ENCODE data around the gene OGG1.

The OGG1 gene

DNA sequence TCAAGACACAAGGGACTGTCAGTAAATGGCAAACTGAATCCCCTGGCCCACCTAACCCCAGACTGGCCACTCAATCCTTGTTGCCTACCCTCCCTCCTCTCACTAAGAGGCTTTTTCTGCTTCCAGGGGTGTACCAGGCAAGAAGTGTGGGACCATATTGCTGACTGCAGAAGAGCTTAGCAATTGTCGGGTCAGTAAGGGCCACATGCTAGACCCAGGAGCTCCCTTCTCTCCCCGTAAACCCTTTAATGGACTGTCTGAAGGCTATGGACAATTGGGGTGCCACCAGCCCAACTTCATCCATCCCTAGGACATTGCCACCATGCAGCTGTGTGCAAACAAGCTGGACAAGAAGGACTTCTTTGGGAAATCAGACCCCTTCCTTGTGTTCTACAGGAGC is 37.3 kb upstream of the OGG1 start:
- DNase-seq = no peak
- no peak overlapping the region for H2AK5ac ChIP-seq (ENCODE audit: low read length, severe bottlenecking)
- no peak overlapping the region for H2BK12ac ChIP-seq (ENCODE audit: low read length in 2 of 2)
- H3K27ac ChIP-seq (ENCODE audit: low read length, poor library complexity, severe bottlenecking) = no peak overlapping the region
- H2BK5ac ChIP-seq (ENCODE audit: low read depth, low read length, poor library complexity, severe bottlenecking) = no peak overlapping the region
- H3K9ac ChIP-seq (ENCODE audit: low read length) = no peak overlapping the region
- no peak overlapping the region for H2BK15ac ChIP-seq (ENCODE audit: low read depth, poor library complexity, severe bottlenecking)
- no peak overlapping the region for H3K4ac ChIP-seq (ENCODE audit: low read depth in 1 of 2, low read length in 2 of 2)
- no peak overlapping the region for H4K91ac ChIP-seq (ENCODE audit: low read length)
- no peak overlapping the region for H2BK120ac ChIP-seq (ENCODE audit: low read depth, low read length)
- no peak overlapping the region for H4K8ac ChIP-seq (ENCODE audit: low read length)
- no peak overlapping the region for H2AFZ ChIP-seq (ENCODE audit: low read depth, low read length)
- H3K79me1 ChIP-seq (replicated peaks; ENCODE audit: low read length, poor library complexity, severe bottlenecking) = no peaks in the 10 kb centered on the region
- no peaks in the 10 kb centered on the region for H3K36me3 ChIP-seq (ENCODE audit: control insufficient read depth in 1 of 2, insufficient read depth in 2 of 2, low read depth in 1 of 2, low read length in 2 of 2)
- H3K4me2 ChIP-seq (ENCODE audit: low read length, poor library complexity, severe bottlenecking) = no peak overlapping the region
- 74% methylated on average over 2 of the region's 2 CpGs for WGBS
- H3K4me3 ChIP-seq (ENCODE audit: insufficient read depth in 1 of 2, low read depth in 1 of 2, low read length in 2 of 2) = no peak overlapping the region
- peaks cover 24 to 27% of the 10 kb centered on the region in 2 experiments for H3K27me3 ChIP-seq (ENCODE audit: control insufficient read depth in 1 of 2, insufficient read depth in 1 of 2, low read length in 2 of 2)
- H3K14ac ChIP-seq (ENCODE audit: low read length in 2 of 2) = no peak overlapping the region
- no peak overlapping the region for H3K18ac ChIP-seq (ENCODE audit: low read depth in 1 of 2, low read length in 2 of 2)
- H3K9me3 ChIP-seq (ENCODE audit: control insufficient read depth, low read length) = no peaks in the 10 kb centered on the region
- H3K4me1 ChIP-seq (ENCODE audit: control insufficient read depth, insufficient read depth, low read depth, low read length) = no peaks in the 10 kb centered on the region
- no peak overlapping the region for H3K23ac ChIP-seq (ENCODE audit: low read length in 2 of 2)

DNA sequence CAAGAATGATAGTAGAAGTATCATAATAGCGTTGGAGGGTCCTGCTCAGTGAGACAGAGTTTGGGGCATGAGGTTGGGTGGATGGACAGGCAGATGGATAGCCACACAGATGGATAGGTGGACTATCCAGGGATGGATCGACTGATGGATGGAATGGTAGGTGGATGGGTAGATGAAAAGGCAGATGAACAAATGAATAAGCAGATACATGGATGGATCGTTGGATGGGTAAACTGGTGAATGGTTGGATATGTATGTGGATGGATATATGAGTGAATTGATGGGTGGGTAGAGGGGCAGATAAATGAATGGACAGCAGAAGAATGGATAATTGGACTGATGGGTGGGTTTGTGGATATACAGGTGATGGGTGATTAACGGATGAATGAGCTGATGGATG is 36.6 kb upstream of the OGG1 start:
- no peak overlapping the region for H2AK5ac ChIP-seq (ENCODE audit: low read length, severe bottlenecking)
- peaks cover 29 to 32% of the 10 kb centered on the region in 2 experiments for H3K27me3 ChIP-seq (ENCODE audit: control insufficient read depth in 1 of 2, insufficient read depth in 1 of 2, low read length in 2 of 2)
- H3K4ac ChIP-seq (ENCODE audit: low read depth in 1 of 2, low read length in 2 of 2) = no peak overlapping the region
- no peaks in the 10 kb centered on the region for H3K9me3 ChIP-seq (ENCODE audit: control insufficient read depth, low read length)
- H2BK12ac ChIP-seq (ENCODE audit: low read length in 2 of 2) = no peak overlapping the region
- H2BK15ac ChIP-seq (ENCODE audit: low read depth, poor library complexity, severe bottlenecking) = no peak overlapping the region
- peaks cover 1% of the 10 kb centered on the region for H3K4me1 ChIP-seq (ENCODE audit: control insufficient read depth, insufficient read depth, low read depth, low read length)
- 80% methylated on average over 4 of the region's 4 CpGs for WGBS
- H3K36me3 ChIP-seq (ENCODE audit: control insufficient read depth in 1 of 2, insufficient read depth in 2 of 2, low read depth in 1 of 2, low read length in 2 of 2) = no peaks in the 10 kb centered on the region
- DNase-seq = no peak
- H3K79me1 ChIP-seq (replicated peaks; ENCODE audit: low read length, poor library complexity, severe bottlenecking) = no peaks in the 10 kb centered on the region
- H3K4me3 ChIP-seq (ENCODE audit: insufficient read depth in 1 of 2, low read depth in 1 of 2, low read length in 2 of 2) = no peak overlapping the region
- H3K9ac ChIP-seq (ENCODE audit: low read length) = no peak overlapping the region
- H4K91ac ChIP-seq (ENCODE audit: low read length) = no peak overlapping the region
- H2BK120ac ChIP-seq (ENCODE audit: low read depth, low read length) = no peak overlapping the region
- H2AFZ ChIP-seq (ENCODE audit: low read depth, low read length) = no peak overlapping the region
- H3K4me2 ChIP-seq (ENCODE audit: low read length, poor library complexity, severe bottlenecking) = no peak overlapping the region
- no peak overlapping the region for H3K23ac ChIP-seq (ENCODE audit: low read length in 2 of 2)
- no peak overlapping the region for H3K27ac ChIP-seq (ENCODE audit: low read length, poor library complexity, severe bottlenecking)
- no peak overlapping the region for H3K18ac ChIP-seq (ENCODE audit: low read depth in 1 of 2, low read length in 2 of 2)
- H4K8ac ChIP-seq (ENCODE audit: low read length) = no peak overlapping the region
- no peak overlapping the region for H3K14ac ChIP-seq (ENCODE audit: low read length in 2 of 2)
- no peak overlapping the region for H2BK5ac ChIP-seq (ENCODE audit: low read depth, low read length, poor library complexity, severe bottlenecking)

DNA sequence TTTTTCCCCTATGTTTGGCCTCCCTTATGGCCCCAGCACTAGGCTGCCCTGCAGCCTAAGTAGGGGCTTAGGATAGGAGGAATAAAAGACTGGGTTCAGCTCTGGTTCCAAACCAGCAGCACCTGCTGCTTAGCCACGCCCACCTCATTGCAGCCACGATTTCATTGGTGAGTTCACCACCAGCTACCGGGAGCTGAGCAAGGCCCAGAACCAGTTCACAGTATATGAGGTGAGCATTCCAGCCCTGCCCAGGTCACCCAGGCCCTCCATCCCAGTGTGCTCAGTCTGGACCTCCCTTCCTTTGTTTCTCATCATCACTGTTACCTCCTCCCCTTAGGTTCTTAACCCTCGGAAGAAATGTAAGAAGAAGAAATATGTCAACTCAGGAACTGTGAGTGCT is 34.6 kb upstream of the OGG1 start:
- Histone ChIP-seq H3K14ac (ENCODE audit: low read length in 2 of 2) (no peak overlapping the region), H2AK5ac (ENCODE audit: low read length, severe bottlenecking) (no peak overlapping the region), H3K4me1 (ENCODE audit: control insufficient read depth, insufficient read depth, low read depth, low read length) (peaks cover 1% of the 10 kb centered on the region), H3K4me2 (ENCODE audit: low read length, poor library complexity, severe bottlenecking) (no peak overlapping the region), H3K4me3 (ENCODE audit: insufficient read depth in 1 of 2, low read depth in 1 of 2, low read length in 2 of 2) (no peak overlapping the region), H2BK5ac (ENCODE audit: low read depth, low read length, poor library complexity, severe bottlenecking) (no peak overlapping the region), H2BK12ac (ENCODE audit: low read length in 2 of 2) (no peak overlapping the region), H2AFZ (ENCODE audit: low read depth, low read length) (no peak overlapping the region), H3K4ac (ENCODE audit: low read depth in 1 of 2, low read length in 2 of 2) (no peak overlapping the region), H3K18ac (ENCODE audit: low read depth in 1 of 2, low read length in 2 of 2) (no peak overlapping the region), H4K8ac (ENCODE audit: low read length) (no peak overlapping the region), H3K36me3 (ENCODE audit: control insufficient read depth in 1 of 2, insufficient read depth in 2 of 2, low read depth in 1 of 2, low read length in 2 of 2) (no peaks in the 10 kb centered on the region), H3K79me1 (replicated peaks; ENCODE audit: low read length, poor library complexity, severe bottlenecking) (no peaks in the 10 kb centered on the region), H3K27ac (ENCODE audit: low read length, poor library complexity, severe bottlenecking) (no peak overlapping the region), H3K9me3 (ENCODE audit: control insufficient read depth, low read length) (no peaks in the 10 kb centered on the region), H2BK15ac (ENCODE audit: low read depth, poor library complexity, severe bottlenecking) (no peak overlapping the region), H3K27me3 (ENCODE audit: control insufficient read depth in 1 of 2, insufficient read depth in 1 of 2, low read length in 2 of 2) (peaks cover 27 to 36% of the 10 kb centered on the region in 2 experiments), H4K91ac (ENCODE audit: low read length) (no peak overlapping the region), H3K9ac (ENCODE audit: low read length) (peak overlapping the region; percentile 48), H3K23ac (ENCODE audit: low read length in 2 of 2) (no peak overlapping the region), H2BK120ac (ENCODE audit: low read depth, low read length) (no peak overlapping the region)
- WGBS = 38% methylated on average over 4 of the region's 4 CpGs
- no peak for DNase-seq

DNA sequence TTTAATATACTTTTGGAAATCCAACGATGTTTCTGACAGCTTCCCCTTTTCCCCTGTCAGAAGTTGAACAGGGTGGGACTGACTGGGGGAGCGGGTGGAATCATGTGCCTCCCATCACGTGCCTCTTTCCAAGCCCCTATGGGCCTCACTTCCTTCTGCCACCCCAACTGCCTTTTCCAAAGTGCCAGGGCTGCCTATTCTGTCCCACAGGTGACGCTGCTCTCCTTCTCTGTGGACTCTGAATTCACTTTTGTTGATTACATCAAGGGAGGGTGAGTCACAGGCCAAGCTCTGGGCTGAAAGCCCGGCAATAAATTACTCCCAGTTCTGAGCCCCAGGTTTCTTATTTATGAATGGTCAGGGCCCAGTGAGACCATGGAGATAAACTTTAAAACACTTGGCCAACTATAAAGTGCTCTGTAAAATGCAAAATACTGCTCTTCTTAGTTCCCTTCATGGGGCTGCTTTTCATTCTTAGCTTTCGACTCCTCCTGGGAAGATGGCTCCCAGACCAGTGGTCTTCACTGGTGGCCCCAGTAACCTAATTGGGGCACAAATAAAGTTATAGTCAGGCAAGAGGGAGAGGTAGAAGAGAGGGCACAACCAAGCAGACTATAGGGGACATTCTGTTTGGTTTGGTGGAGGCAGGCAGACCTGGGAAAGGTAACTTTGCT is 33.9 kb upstream of the OGG1 start:
- H2BK5ac ChIP-seq (ENCODE audit: low read depth, low read length, poor library complexity, severe bottlenecking) = no peak overlapping the region
- peaks cover 23 to 36% of the 10 kb centered on the region in 2 experiments for H3K27me3 ChIP-seq (ENCODE audit: control insufficient read depth in 1 of 2, insufficient read depth in 1 of 2, low read length in 2 of 2)
- no peak overlapping the region for H3K4me2 ChIP-seq (ENCODE audit: low read length, poor library complexity, severe bottlenecking)
- H3K23ac ChIP-seq (ENCODE audit: low read length in 2 of 2) = no peak overlapping the region
- H3K4me1 ChIP-seq (ENCODE audit: control insufficient read depth, insufficient read depth, low read depth, low read length) = peaks cover 1% of the 10 kb centered on the region
- no peaks in the 10 kb centered on the region for H3K9me3 ChIP-seq (ENCODE audit: control insufficient read depth, low read length)
- H4K91ac ChIP-seq (ENCODE audit: low read length) = no peak overlapping the region
- no peak overlapping the region for H2BK12ac ChIP-seq (ENCODE audit: low read length in 2 of 2)
- no peak overlapping the region for H3K4ac ChIP-seq (ENCODE audit: low read depth in 1 of 2, low read length in 2 of 2)
- no peak overlapping the region for H3K4me3 ChIP-seq (ENCODE audit: insufficient read depth in 1 of 2, low read depth in 1 of 2, low read length in 2 of 2)
- no peak overlapping the region for H3K27ac ChIP-seq (ENCODE audit: low read length, poor library complexity, severe bottlenecking)
- H3K14ac ChIP-seq (ENCODE audit: low read length in 2 of 2) = no peak overlapping the region
- no peak overlapping the region for H2BK120ac ChIP-seq (ENCODE audit: low read depth, low read length)
- H3K9ac ChIP-seq (ENCODE audit: low read length) = peak overlapping the region; percentile 48
- H3K79me1 ChIP-seq (replicated peaks; ENCODE audit: low read length, poor library complexity, severe bottlenecking) = no peaks in the 10 kb centered on the region
- peak; percentile 87 for DNase-seq
- no peak overlapping the region for H4K8ac ChIP-seq (ENCODE audit: low read length)
- no peak overlapping the region for H2AK5ac ChIP-seq (ENCODE audit: low read length, severe bottlenecking)
- no peaks in the 10 kb centered on the region for H3K36me3 ChIP-seq (ENCODE audit: control insufficient read depth in 1 of 2, insufficient read depth in 2 of 2, low read depth in 1 of 2, low read length in 2 of 2)
- peak overlapping the region in 1 of 2 experiments; percentile 19 for H3K18ac ChIP-seq (ENCODE audit: low read depth in 1 of 2, low read length in 2 of 2)
- H2BK15ac ChIP-seq (ENCODE audit: low read depth, poor library complexity, severe bottlenecking) = no peak overlapping the region
- 55% methylated on average over 6 of the region's 6 CpGs for WGBS
- no peak overlapping the region for H2AFZ ChIP-seq (ENCODE audit: low read depth, low read length)
